ENCODE measurements around the gene BSND.

- TF ChIP-seq, protein P1, sequence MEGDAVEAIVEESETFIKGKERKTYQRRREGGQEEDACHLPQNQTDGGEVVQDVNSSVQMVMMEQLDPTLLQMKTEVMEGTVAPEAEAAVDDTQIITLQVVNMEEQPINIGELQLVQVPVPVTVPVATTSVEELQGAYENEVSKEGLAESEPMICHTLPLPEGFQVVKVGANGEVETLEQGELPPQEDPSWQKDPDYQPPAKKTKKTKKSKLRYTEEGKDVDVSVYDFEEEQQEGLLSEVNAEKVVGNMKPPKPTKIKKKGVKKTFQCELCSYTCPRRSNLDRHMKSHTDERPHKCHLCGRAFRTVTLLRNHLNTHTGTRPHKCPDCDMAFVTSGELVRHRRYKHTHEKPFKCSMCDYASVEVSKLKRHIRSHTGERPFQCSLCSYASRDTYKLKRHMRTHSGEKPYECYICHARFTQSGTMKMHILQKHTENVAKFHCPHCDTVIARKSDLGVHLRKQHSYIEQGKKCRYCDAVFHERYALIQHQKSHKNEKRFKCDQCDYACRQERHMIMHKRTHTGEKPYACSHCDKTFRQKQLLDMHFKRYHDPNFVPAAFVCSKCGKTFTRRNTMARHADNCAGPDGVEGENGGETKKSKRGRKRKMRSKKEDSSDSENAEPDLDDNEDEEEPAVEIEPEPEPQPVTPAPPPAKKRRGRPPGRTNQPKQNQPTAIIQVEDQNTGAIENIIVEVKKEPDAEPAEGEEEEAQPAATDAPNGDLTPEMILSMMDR (IDR thresholded peaks at IDR 0.05; ENCODE audit: low read length), result no peak
- no peak for TF ChIP-seq EZH2 (IDR thresholded peaks at IDR 0.05; ENCODE audit: borderline replicate concordance, low read length)
Measured at GRCh38 chr1:55049914-55050278, 51.2 kb downstream of the BSND start.
